Subcutaneous abdominal adipose tissue (tissue), 5 donors: ENCODE measurements around the gene IL19.

Source experiments
- H3K27ac ChIP-seq: one replicate; pipeline ENCODE4 v1.7.0; 2013; ENCODE audit warnings: low read depth, mild to moderate bottlenecking, inconsistent platforms, low read length, moderate library complexity
- H3K27me3 ChIP-seq, 5 donors: one replicate each; pipeline ENCODE4 v1.7.0; 2013; ENCODE audit warnings: low read length in 5 of 5, inconsistent platforms in 1 of 5; ENCODE audit not compliant: control insufficient read depth in 5 of 5, insufficient read depth in 4 of 5
- H3K36me3 ChIP-seq, 5 donors: one replicate each; pipeline ENCODE4 v1.7.0; 2013; ENCODE audit warnings: low read length in 5 of 5; ENCODE audit not compliant: control insufficient read depth in 5 of 5, insufficient read depth in 5 of 5
- H3K4me1 ChIP-seq, 5 donors: one replicate each; pipeline ENCODE4 v1.7.0; 2013; ENCODE audit warnings: low read length in 5 of 5, mild to moderate bottlenecking in 3 of 5, moderate library complexity in 1 of 5; ENCODE audit not compliant: control insufficient read depth in 5 of 5, insufficient read depth in 5 of 5
- H3K4me3 ChIP-seq, 5 donors: one replicate each; pipeline ENCODE4 v1.7.0; 2013; ENCODE audit warnings: low read length in 5 of 5, low read depth in 1 of 5
- H3K9ac ChIP-seq, 5 donors: one replicate each; pipeline ENCODE4 v1.7.0; 2013; ENCODE audit warnings: low read length in 5 of 5, mild to moderate bottlenecking in 4 of 5, moderate library complexity in 3 of 5
- H3K9me3 ChIP-seq, 5 donors: one replicate each; pipeline ENCODE4 v1.7.0; 2013; ENCODE audit warnings: low read length in 5 of 5; ENCODE audit not compliant: control insufficient read depth in 5 of 5
- donor health status: healthy.
- donor health status: healthy.
- donor health status: healthy.
- donor health status: healthy.
- donor health status: healthy.

The IL19 gene

DNA sequence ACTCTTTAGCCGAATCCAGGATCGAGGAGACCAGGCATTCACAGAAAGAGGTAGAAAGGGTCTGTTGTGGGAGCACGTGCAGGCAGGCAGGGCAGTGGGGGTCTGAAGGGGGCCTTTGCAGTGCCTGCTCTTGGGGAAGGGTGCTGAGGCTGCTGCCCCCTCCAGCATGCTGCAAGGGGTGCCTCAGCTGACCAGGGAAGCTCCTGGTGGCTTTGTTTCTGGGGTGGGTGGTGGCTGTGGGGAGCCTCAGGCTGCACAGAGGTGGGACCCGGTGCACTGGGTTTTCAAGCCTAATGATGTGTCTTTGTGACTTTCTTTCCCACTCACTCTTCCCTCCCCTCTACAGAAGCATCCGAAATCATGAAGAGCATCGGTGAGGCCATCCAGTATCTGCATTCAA lies 41.5 kb upstream of the IL19 start:
- peaks cover 0 to 54% (median 52%) of the 10 kb centered on the region in 5 donors for H3K36me3 ChIP-seq
- no peaks in the 10 kb centered on the region for H3K9me3 ChIP-seq
- no peak overlapping the region for H3K4me3 ChIP-seq
- no peaks in the 10 kb centered on the region for H3K27me3 ChIP-seq
- H3K27ac ChIP-seq, result no peak overlapping the region
- H3K9ac ChIP-seq, result no peak overlapping the region
- H3K4me1 ChIP-seq, result peaks cover 3 to 36% (median 29%) of the 10 kb centered on the region in 5 donors

DNA sequence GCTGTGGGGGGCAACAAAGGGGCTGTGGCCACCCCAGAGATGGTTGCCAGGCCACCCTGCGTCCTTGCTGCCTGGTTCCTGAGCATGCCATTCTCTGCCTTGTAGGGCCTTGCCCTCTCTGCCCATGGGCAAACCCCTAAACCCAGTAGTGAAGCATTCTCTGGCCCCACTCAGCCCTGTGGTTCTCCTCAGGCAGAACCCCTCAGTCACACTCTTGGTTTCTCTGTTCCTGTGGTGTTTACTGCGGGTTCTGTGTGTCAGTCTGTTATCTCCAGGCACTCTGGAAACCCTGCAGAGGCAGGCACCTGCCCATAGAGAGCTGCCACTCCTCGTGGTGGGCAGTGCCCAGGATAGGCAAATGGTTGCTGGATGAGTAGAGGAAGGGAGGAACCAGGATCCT lies 41.1 kb upstream of the IL19 start:
- H3K27me3 ChIP-seq, result no peaks in the 10 kb centered on the region
- H3K27ac ChIP-seq, result no peak overlapping the region
- H3K9ac ChIP-seq, result no peak overlapping the region
- no peak overlapping the region for H3K4me3 ChIP-seq
- peaks cover 0 to 31% (median 25%) of the 10 kb centered on the region in 5 donors for H3K4me1 ChIP-seq
- no peaks in the 10 kb centered on the region for H3K9me3 ChIP-seq
- H3K36me3 ChIP-seq, result peaks cover 0 to 54% (median 52%) of the 10 kb centered on the region in 5 donors

GRCh38 chr1:206732508-206732907 lies 38.1 kb upstream of the IL19 start:
- H3K36me3 ChIP-seq, result peaks cover 0 to 65% (median 54%) of the 10 kb centered on the region in 5 donors

DNA sequence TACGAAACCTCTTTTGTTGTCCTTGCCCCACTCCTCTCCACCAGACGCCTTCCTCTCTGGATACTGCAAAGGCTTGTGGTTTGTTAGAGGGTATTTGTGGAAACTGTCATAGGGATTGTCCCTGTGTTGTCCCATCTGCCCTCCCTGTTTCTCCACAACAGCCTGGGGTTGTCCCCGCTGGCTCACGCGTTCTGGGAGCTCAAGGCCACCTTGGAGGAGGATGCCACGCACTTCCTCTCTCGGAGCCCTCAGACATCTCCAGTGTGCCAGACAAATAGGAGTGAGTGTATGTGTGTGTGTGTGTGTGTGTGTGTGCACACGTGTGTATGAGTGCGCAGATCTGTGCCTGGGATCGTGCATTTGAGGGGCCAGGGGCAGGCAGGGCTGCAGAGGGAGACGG lies 37.6 kb upstream of the IL19 start:
- Histone ChIP-seq H3K4me1 (peaks cover 0 to 16% (median 9%) of the 10 kb centered on the region in 5 donors), H3K4me3 (no peak overlapping the region), H3K9me3 (no peaks in the 10 kb centered on the region), H3K27ac (no peak overlapping the region), H3K36me3 (peaks cover 0 to 65% (median 54%) of the 10 kb centered on the region in 5 donors), H3K9ac (no peak overlapping the region), H3K27me3 (no peaks in the 10 kb centered on the region)

More at GRCh38 chr1:206732508-206732907, 38.1 kb upstream of the IL19 start:
- no peak overlapping the region for H3K4me3 ChIP-seq
- no peak overlapping the region for H3K9ac ChIP-seq
- peaks cover 0 to 19% (median 10%) of the 10 kb centered on the region in 5 donors for H3K4me1 ChIP-seq
- H3K9me3 ChIP-seq, result no peaks in the 10 kb centered on the region
- no peak overlapping the region for H3K27ac ChIP-seq
- no peaks in the 10 kb centered on the region for H3K27me3 ChIP-seq

DNA sequence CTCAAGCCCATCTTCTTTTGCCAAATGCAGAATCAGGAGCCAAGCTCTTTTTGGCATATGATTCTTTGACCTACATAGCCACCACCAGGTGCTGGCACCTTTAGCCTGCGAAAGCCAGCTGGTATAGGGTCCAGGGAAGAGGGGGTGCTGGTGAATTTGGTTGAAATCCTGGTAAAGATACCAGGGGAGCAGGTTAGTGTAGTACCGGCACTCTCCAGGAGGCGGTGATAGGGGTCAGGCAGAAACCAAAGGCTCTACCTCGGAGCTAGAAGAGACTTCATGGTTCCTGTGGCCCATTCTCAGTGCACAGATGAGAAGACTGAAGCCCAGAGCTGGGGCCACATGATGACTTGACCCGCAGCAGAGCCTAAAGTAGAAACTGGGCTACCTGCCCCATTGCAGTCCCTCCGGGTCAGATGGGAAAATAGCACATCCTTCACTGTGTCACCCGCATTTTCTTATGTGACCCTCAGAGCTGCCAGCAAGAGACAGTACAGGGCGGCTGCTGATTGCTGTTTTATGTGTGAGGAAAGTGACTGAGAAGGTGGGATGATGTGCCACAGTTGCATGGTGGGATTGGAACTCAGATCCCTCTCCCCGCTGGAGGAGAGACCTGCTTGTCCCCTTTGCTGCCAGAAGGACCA lies 36.0 kb upstream of the IL19 start:
- no peak overlapping the region for H3K27ac ChIP-seq
- H3K4me1 ChIP-seq, result peaks cover 2 to 26% (median 13%) of the 10 kb centered on the region in 5 donors
- H3K9ac ChIP-seq, result no peak overlapping the region
- H3K4me3 ChIP-seq, result no peak overlapping the region
- H3K36me3 ChIP-seq, result peaks cover 0 to 54% (median 47%) of the 10 kb centered on the region in 5 donors
- H3K9me3 ChIP-seq, result no peaks in the 10 kb centered on the region
- no peaks in the 10 kb centered on the region for H3K27me3 ChIP-seq

- H3K36me3 ChIP-seq, result peaks cover 0 to 45% (median 38%) of the 10 kb centered on the region in 5 donors
These were observed 35.0 kb upstream of the IL19 start for GRCh38 chr1:206735553-206736031.

DNA sequence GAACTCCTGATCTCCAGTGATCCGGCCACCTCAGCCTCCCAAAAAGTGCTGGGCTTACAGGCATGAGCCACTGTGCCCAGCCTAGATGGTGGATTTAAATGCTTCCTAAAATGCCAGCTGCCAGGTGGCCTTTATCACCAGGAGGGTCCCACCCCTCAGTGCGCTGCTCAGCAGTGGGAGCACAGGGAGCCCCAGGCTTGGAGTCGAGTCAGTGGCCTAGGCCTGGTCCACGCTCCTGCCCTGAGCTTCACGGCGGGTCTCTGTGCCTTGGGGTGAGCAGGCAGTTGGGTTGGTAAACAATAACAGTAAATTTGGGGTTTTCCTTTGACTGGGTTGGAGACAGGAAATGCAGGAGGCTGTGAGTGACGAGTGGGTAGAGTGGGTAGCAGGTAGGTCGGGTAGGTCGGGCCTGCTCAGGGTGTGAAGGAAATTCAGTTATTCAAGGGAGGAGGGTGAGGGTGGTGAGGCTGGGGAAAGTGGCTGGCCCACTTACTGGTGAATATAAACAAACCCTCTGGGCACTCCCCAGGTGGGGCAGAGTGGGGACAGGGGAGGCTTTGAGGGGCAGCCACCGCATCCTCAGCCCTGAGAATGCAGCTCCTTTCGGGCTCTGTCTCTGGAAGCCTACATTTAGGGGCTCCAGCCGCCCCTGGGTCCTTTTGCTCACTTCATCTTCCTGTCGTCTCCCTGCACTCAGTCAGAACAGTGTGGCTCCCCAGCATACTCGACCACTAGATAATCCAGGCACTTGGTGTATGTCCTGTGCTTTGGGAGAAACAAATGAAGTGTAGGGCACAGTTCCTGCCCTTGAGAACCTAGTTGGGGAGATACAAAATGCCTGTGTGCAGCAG lies 33.5 kb upstream of the IL19 start:
- Histone ChIP-seq H3K27me3 (no peaks in the 10 kb centered on the region), H3K4me3 (no peak overlapping the region), H3K9ac (peak overlapping the region in 1 of 5 donors; percentile 16), H3K27ac (no peak overlapping the region), H3K36me3 (peaks cover 0 to 30% (median 22%) of the 10 kb centered on the region in 5 donors), H3K4me1 (peaks cover 2 to 26% (median 13%) of the 10 kb centered on the region in 5 donors), H3K9me3 (no peaks in the 10 kb centered on the region)

More at GRCh38 chr1:206735553-206736031, 35.0 kb upstream of the IL19 start:
- Histone ChIP-seq H3K27ac (no peak overlapping the region), H3K9me3 (no peaks in the 10 kb centered on the region), H3K27me3 (no peaks in the 10 kb centered on the region), H3K4me3 (no peak overlapping the region), H3K9ac (no peak overlapping the region), H3K4me1 (peaks cover 2 to 26% (median 13%) of the 10 kb centered on the region in 5 donors)

- Histone ChIP-seq H3K4me3 (no peak overlapping the region), H3K36me3 (peaks cover 0 to 23% (median 16%) of the 10 kb centered on the region in 5 donors), H3K27ac (no peak overlapping the region), H3K4me1 (peaks cover 2 to 26% (median 13%) of the 10 kb centered on the region in 5 donors), H3K27me3 (no peaks in the 10 kb centered on the region), H3K9me3 (no peaks in the 10 kb centered on the region), H3K9ac (peak overlapping the region in 1 of 5 donors; percentile 16)
These were observed 32.8 kb upstream of the IL19 start for GRCh38 chr1:206737729-206738201.

GRCh38 chr1:206738370-206739366 lies 31.9 kb upstream of the IL19 start:
- Histone ChIP-seq H3K4me3 (no peak overlapping the region), H3K4me1 (peaks cover 2 to 26% (median 11%) of the 10 kb centered on the region in 5 donors), H3K9me3 (no peaks in the 10 kb centered on the region), H3K27me3 (no peaks in the 10 kb centered on the region), H3K9ac (no peak overlapping the region), H3K36me3 (peaks cover 0 to 15% (median 9%) of the 10 kb centered on the region in 5 donors), H3K27ac (no peak overlapping the region)
